Fibroblast of lung (primary cell): ENCODE measurements around the gene BORCS8.

Experiments
- EZH2 ChIP-seq: IDR thresholded peaks from 2 replicates; pipeline ENCODE4 v1.5.1; 2012; ENCODE audit warnings: low read length, control low read depth, mild to moderate bottlenecking; ENCODE audit errors: missing control alignments
- TF ChIP-seq, protein P1 (sequence below), 2 donors: IDR thresholded peaks in 1 of 2; conservative IDR thresholded peaks in 1 of 2; 1 replicate in 1 of 2; 2 replicates in 1 of 2; pipeline ENCODE4 v1.5.1; 2011 to 2012; ENCODE audit warnings: low read length in 2 of 2, control low read depth in 1 of 2, inconsistent platforms in 1 of 2, low read depth in 1 of 2, mild to moderate bottlenecking in 1 of 2

DNA sequence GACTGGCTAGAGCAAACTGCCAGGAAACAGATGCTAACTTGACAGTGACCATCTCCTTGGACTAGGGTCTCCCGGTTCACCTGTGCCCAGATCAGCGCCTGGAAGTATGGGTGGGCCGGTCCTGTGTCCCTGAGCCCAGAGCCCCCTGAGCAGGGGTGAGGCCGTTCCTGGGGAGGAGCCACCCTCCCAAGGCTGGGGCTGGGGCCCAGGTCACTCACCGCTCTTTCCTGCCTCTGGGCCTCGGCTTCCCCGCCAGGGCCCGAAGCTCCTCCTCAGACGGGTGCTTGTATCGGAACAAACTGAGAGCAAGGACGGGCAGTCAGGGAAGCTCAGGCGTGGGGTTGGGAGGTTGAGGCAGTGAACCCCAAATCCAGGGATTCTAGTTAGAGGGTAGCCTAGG lies 59.0 kb downstream of the BORCS8 start:
- no peak for TF ChIP-seq EZH2
- TF ChIP-seq, protein P1, sequence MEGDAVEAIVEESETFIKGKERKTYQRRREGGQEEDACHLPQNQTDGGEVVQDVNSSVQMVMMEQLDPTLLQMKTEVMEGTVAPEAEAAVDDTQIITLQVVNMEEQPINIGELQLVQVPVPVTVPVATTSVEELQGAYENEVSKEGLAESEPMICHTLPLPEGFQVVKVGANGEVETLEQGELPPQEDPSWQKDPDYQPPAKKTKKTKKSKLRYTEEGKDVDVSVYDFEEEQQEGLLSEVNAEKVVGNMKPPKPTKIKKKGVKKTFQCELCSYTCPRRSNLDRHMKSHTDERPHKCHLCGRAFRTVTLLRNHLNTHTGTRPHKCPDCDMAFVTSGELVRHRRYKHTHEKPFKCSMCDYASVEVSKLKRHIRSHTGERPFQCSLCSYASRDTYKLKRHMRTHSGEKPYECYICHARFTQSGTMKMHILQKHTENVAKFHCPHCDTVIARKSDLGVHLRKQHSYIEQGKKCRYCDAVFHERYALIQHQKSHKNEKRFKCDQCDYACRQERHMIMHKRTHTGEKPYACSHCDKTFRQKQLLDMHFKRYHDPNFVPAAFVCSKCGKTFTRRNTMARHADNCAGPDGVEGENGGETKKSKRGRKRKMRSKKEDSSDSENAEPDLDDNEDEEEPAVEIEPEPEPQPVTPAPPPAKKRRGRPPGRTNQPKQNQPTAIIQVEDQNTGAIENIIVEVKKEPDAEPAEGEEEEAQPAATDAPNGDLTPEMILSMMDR (conservative IDR thresholded peaks at IDR 0.05 in 1 of 2, IDR thresholded peaks at IDR 0.05 in 1 of 2; ENCODE audit: low read depth in 1 of 2, low read length in 2 of 2) = no peak
